GM23338 (cell line): ENCODE data around the gene RGSL1. TPM values are rescaled to one million over a fixed set of nuclear protein-coding genes. Genes with fewer than 3 reads are reported as not detected.

Experiments used
- ATAC-seq: fragments of 200-7000 bp; cut with Tn5 transposase; 3 replicates; pipeline ENCODE4 v1.9.1; 2020
- DNase-seq: peaks from one replicate; pipeline ENCODE4 v3.0.0-alpha.2; 2015; ENCODE audit warnings: low spot score
- H2AFZ ChIP-seq: fragments of 200-600 bp; sonication (generic); 2 replicates; pipeline ENCODE4 v1.8.0; 2016; ENCODE audit warnings: antibody characterized with exemption, mild to moderate bottlenecking, moderate library complexity
- H3F3A ChIP-seq: fragments of 200-600 bp; sonication (generic); replicated peaks from 2 replicates; pipeline ENCODE4 v1.8.0; 2017; ENCODE audit warnings: antibody characterized with exemption, mixed run types, low read depth
- H3K27ac ChIP-seq: fragments of 200-600 bp; sonication (generic); 2 replicates; pipeline ENCODE4 v1.6.1; 2016; ENCODE audit warnings: low read depth
- H3K27me3 ChIP-seq: fragments of 200-600 bp; sonication (generic); 2 replicates; pipeline ENCODE4 v1.8.0; 2016; ENCODE audit warnings: mild to moderate bottlenecking, mixed run types, moderate library complexity; ENCODE audit not compliant: insufficient read depth
- H3K36me3 ChIP-seq: fragments of 200-600 bp; sonication (generic); 2 replicates; pipeline ENCODE4 v1.8.0; 2016; ENCODE audit warnings: mild to moderate bottlenecking; ENCODE audit not compliant: insufficient read depth
- H3K4me1 ChIP-seq: fragments of 200-600 bp; sonication (generic); 2 replicates; pipeline ENCODE4 v1.8.0; 2016; ENCODE audit warnings: mild to moderate bottlenecking, moderate library complexity; ENCODE audit not compliant: insufficient read depth
- H3K4me2 ChIP-seq: fragments of 200-600 bp; sonication (generic); 2 replicates; pipeline ENCODE4 v1.7.1; 2017; ENCODE audit warnings: mixed run types
- H3K4me3 ChIP-seq: fragments of 200-600 bp; sonication (generic); 2 replicates; pipeline ENCODE4 v1.6.1; 2016; ENCODE audit warnings: mixed run types
- H3K79me2 ChIP-seq: fragments of 200-600 bp; sonication (generic); replicated peaks from 2 replicates; pipeline ENCODE4 v1.8.0; 2017; ENCODE audit warnings: mild to moderate bottlenecking; ENCODE audit not compliant: insufficient read depth
- H3K9me2 ChIP-seq: fragments of 200-600 bp; sonication (generic); 2 replicates; pipeline ENCODE4 v1.8.0; 2017; ENCODE audit not compliant: insufficient read depth
- H4K20me1 ChIP-seq: fragments of 200-600 bp; sonication (generic); replicated peaks from 2 replicates; pipeline ENCODE4 v1.8.0; 2017; ENCODE audit warnings: mild to moderate bottlenecking; ENCODE audit not compliant: insufficient read depth
- H3K27ac Mint-ChIP-seq: 2 replicates; pipeline ENCODE4 v1.8.0; 2020; ENCODE audit warnings: inconsistent platforms, mild to moderate bottlenecking, moderate library complexity, mixed read lengths
- H3K27me3 Mint-ChIP-seq: 3 replicates; pipeline ENCODE4 v1.8.0; 2022; ENCODE audit warnings: low read depth, mild to moderate bottlenecking, moderate library complexity, mixed read lengths, inconsistent platforms; ENCODE audit not compliant: insufficient read depth, poor library complexity
- H3K36me3 Mint-ChIP-seq: 3 replicates; pipeline ENCODE4 v1.8.0; 2021; ENCODE audit warnings: low read depth, mild to moderate bottlenecking, inconsistent platforms, moderate library complexity, mixed read lengths
- H3K4me1 Mint-ChIP-seq: 3 replicates; pipeline ENCODE4 v1.8.0; 2020; ENCODE audit warnings: mild to moderate bottlenecking, inconsistent platforms, mixed read lengths
- H3K4me3 Mint-ChIP-seq: 3 replicates; pipeline ENCODE4 v1.8.0; 2021; ENCODE audit warnings: moderate library complexity, mild to moderate bottlenecking, inconsistent platforms, mixed read lengths
- H3K9me3 Mint-ChIP-seq: 3 replicates; pipeline ENCODE4 v1.8.0; 2020; ENCODE audit warnings: moderate library complexity, mild to moderate bottlenecking, inconsistent platforms, mixed read lengths
- CTCF ChIP-seq, 2 experiments: fragments of 200-600 bp in 1 of 2; sonication (generic) in 1 of 2; conservative IDR thresholded peaks; 2 replicates each; pipeline versions ENCODE4 v1.5.1 to v1.6.1; 2016 to 2017; ENCODE audit warnings: antibody characterized with exemption in 2 of 2, low read depth in 2 of 2, mild to moderate bottlenecking in 2 of 2, moderate library complexity in 1 of 2
- EZH2 ChIP-seq: fragments of 200-600 bp; sonication (generic); IDR thresholded peaks from one replicate; pipeline ENCODE4 v1.8.0; 2017; ENCODE audit warnings: antibody characterized with exemption, mild to moderate bottlenecking, low read depth; ENCODE audit not compliant: unreplicated experiment
- EZH2phosphoT487 ChIP-seq: fragments of 200-600 bp; sonication (generic); IDR thresholded peaks from one replicate; pipeline ENCODE4 v1.8.1; 2018; ENCODE audit warnings: antibody characterized with exemption; ENCODE audit not compliant: unreplicated experiment
- JUNB ChIP-seq: IDR thresholded peaks from one replicate; pipeline ENCODE4 v1.6.1; 2016; ENCODE audit warnings: antibody characterized with exemption; ENCODE audit not compliant: unreplicated experiment
- REST ChIP-seq: IDR thresholded peaks from one replicate; pipeline ENCODE4 v1.6.1; 2018; ENCODE audit warnings: antibody characterized with exemption; ENCODE audit not compliant: unreplicated experiment
- ZNF114 ChIP-seq: fragments of 250-450 bp; sonication (Bioruptor Pico); IDR thresholded peaks from 2 replicates; pipeline ENCODE4 v1.5.0; 2020; ENCODE audit warnings: mild to moderate bottlenecking, moderate library complexity
- polyA plus RNA-seq: library from polyadenylated mRNA; unstranded; fragments of >200 nt; fragmentation: Nextera tagmentation; extraction: Ambion mirVana; gene quantifications from 2 replicates; pipeline ENCODE4 v1.2.1, GENCODE V29; 2016
- total RNA-seq: library from RNA; depleted of rRNA; stranded (reverse); fragments of >200 nt; shearing (Covaris generic); gene quantifications from 2 replicates; pipeline ENCODE4 v1.2.3, GENCODE V29; 2014

RGSL1 gene
- total and polyA plus RNA-seq, 2 experiments from 2014 or later = not detected

- Histone ChIP-seq H3K27me3 (no peaks in the 10 kb centered on the region), H3K4me1 (no peaks in the 10 kb centered on the region)
- no peaks in the 10 kb centered on the region for H3K27me3 Mint-ChIP-seq
These were observed 84.0 kb downstream of the RGSL1 start for GRCh38 chr1:182533896-182534295.

More at GRCh38 chr1:182533896-182534295, 84.0 kb downstream of the RGSL1 start:
- Histone ChIP-seq H3K36me3 (no peaks in the 10 kb centered on the region), H3K27ac (no peak overlapping the region), H3K4me2 (no peak overlapping the region), H3K4me3 (no peak overlapping the region), H4K20me1 (no peaks in the 10 kb centered on the region), H3F3A (no peaks in the 10 kb centered on the region), H3K9me2 (no peaks in the 10 kb centered on the region), H3K79me2 (no peaks in the 10 kb centered on the region), H2AFZ (no peak overlapping the region)
- Mint-ChIP-seq H3K36me3 (no peaks in the 10 kb centered on the region), H3K4me1 (peaks cover 3% of the 10 kb centered on the region; the same call in 1 of the 3 replicates), H3K9me3 (no peaks in the 10 kb centered on the region), H3K27ac (no peak overlapping the region), H3K4me3 (no peak overlapping the region)
- DNase-seq (no peak), ATAC-seq (no peak)
- TF ChIP-seq EZH2 (no peak), ZNF114 (CRISPR knock-in tag) (no peak), REST (no peak), JUNB (no peak), CTCF (conservative IDR thresholded peaks at IDR 0.05; ENCODE audit: low read depth in 2 of 2) (no peak), EZH2phosphoT487 (no peak)
